Glutamatergic neuron (in vitro differentiated cells): ENCODE results near the gene TRIM56. TPM values are rescaled to one million over a fixed set of nuclear protein-coding genes. Genes with fewer than 3 reads are reported as not detected.
"Not testable (repeated sequence)": the region's sequence is repeated elsewhere in the genome, so short reads cannot be mapped to it uniquely, and the experiment has no call there.

ENCODE experiments used
- DNase-seq: peaks from one replicate; pipeline ENCODE4 v3.0.0; 2022
- H3K27ac Mint-ChIP-seq: one replicate; pipeline ENCODE4 v1.8.0; 2020; ENCODE audit warnings: mild to moderate bottlenecking, mixed read lengths, inconsistent platforms; ENCODE audit not compliant: unreplicated experiment
- H3K27me3 Mint-ChIP-seq: one replicate; pipeline ENCODE4 v1.8.0; 2020; ENCODE audit warnings: mild to moderate bottlenecking, moderate library complexity, mixed read lengths, inconsistent platforms; ENCODE audit not compliant: unreplicated experiment
- H3K36me3 Mint-ChIP-seq: one replicate; pipeline ENCODE4 v1.8.0; 2020; ENCODE audit warnings: mild to moderate bottlenecking, mixed read lengths, inconsistent platforms; ENCODE audit not compliant: unreplicated experiment
- H3K4me1 Mint-ChIP-seq: one replicate; pipeline ENCODE4 v1.8.0; 2020; ENCODE audit warnings: mild to moderate bottlenecking, low read depth, mixed read lengths, inconsistent platforms; ENCODE audit not compliant: unreplicated experiment
- H3K4me3 Mint-ChIP-seq: one replicate; pipeline ENCODE4 v1.8.0; 2020; ENCODE audit warnings: mild to moderate bottlenecking, mixed read lengths, inconsistent platforms; ENCODE audit not compliant: unreplicated experiment
- H3K9me3 Mint-ChIP-seq: one replicate; pipeline ENCODE4 v1.8.0; 2020; ENCODE audit warnings: mild to moderate bottlenecking, moderate library complexity, mixed read lengths, inconsistent platforms; ENCODE audit not compliant: unreplicated experiment
- total RNA-seq: library from RNA; stranded (reverse); fragmentation: NEBNext Ultra II Directional; extraction: Animal tissue kit (Norgen Biotek cat#: 25700); gene quantifications from one replicate; pipeline ENCODE4 v1.2.1, GENCODE V29; 2021; ENCODE audit not compliant: unreplicated experiment
- TF ChIP-seq, protein P1 (sequence below): fragments of 200-600 bp; sonication (generic); IDR thresholded peaks from one replicate; pipeline ENCODE4 v1.5.0; 2021; ENCODE audit not compliant: partially characterized antibody, unreplicated experiment

Gene TRIM56
- total RNA-seq, 1 donor from 2014 or later: 0.61 TPM

DNA sequence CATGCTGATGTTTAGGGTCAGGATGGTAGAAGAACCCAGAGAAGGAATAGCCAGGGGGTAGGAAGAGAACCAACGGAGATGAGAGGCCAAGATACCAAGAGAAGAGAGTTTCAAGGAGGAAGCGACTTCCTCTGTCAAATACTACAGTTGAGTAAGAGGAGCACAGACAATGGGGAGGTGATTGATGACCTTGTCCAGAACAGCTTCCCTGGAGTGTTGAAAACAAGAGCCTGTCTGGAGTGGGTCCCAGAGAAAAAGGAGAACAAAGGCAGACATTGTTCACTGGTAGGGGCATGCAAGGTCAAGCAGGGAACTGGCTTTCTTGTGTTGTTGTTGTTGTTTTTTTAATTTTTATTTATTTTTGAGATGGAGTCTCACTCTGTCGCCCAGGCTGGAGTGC, 9.6 kb upstream of the TRIM56 start:
- H3K27ac Mint-ChIP-seq: no peak overlapping the region

DNA sequence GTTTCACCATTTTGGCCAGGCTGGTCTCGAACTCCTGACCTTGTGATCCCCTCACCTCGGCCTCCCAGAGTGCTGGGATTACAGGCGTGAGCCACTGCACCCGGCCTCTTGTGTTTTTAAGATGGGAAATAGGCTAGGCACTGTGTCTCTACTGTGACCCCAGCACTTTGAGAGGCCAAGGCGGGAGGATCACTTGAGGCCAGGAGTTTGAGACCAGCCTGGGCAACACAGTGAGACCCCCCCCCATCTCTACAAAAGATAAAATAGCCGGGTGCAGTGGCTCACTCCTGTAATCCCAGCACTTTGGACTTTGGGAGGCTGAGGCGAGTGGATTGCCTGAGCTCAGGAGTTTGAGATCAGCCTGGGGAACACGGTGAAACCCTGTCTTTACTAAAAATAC, 9.1 kb upstream of the TRIM56 start:
- H3K27ac Mint-ChIP-seq, H3K9me3 Mint-ChIP-seq, H3K4me1 Mint-ChIP-seq, H3K27me3 Mint-ChIP-seq, H3K36me3 Mint-ChIP-seq, H3K4me3 Mint-ChIP-seq, DNase-seq: not testable (repeated sequence)

More for the DNA sequence above, 9.6 kb upstream of the TRIM56 start:
- Mint-ChIP-seq H3K36me3 (no peaks in the 10 kb centered on the region), H3K27me3 (peaks cover 2% of the 10 kb centered on the region), H3K9me3 (no peaks in the 10 kb centered on the region), H3K4me3 (no peak overlapping the region), H3K4me1 (no peaks in the 10 kb centered on the region)
- TF ChIP-seq, protein P1, sequence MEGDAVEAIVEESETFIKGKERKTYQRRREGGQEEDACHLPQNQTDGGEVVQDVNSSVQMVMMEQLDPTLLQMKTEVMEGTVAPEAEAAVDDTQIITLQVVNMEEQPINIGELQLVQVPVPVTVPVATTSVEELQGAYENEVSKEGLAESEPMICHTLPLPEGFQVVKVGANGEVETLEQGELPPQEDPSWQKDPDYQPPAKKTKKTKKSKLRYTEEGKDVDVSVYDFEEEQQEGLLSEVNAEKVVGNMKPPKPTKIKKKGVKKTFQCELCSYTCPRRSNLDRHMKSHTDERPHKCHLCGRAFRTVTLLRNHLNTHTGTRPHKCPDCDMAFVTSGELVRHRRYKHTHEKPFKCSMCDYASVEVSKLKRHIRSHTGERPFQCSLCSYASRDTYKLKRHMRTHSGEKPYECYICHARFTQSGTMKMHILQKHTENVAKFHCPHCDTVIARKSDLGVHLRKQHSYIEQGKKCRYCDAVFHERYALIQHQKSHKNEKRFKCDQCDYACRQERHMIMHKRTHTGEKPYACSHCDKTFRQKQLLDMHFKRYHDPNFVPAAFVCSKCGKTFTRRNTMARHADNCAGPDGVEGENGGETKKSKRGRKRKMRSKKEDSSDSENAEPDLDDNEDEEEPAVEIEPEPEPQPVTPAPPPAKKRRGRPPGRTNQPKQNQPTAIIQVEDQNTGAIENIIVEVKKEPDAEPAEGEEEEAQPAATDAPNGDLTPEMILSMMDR: no peak
- no peak for DNase-seq

DNA sequence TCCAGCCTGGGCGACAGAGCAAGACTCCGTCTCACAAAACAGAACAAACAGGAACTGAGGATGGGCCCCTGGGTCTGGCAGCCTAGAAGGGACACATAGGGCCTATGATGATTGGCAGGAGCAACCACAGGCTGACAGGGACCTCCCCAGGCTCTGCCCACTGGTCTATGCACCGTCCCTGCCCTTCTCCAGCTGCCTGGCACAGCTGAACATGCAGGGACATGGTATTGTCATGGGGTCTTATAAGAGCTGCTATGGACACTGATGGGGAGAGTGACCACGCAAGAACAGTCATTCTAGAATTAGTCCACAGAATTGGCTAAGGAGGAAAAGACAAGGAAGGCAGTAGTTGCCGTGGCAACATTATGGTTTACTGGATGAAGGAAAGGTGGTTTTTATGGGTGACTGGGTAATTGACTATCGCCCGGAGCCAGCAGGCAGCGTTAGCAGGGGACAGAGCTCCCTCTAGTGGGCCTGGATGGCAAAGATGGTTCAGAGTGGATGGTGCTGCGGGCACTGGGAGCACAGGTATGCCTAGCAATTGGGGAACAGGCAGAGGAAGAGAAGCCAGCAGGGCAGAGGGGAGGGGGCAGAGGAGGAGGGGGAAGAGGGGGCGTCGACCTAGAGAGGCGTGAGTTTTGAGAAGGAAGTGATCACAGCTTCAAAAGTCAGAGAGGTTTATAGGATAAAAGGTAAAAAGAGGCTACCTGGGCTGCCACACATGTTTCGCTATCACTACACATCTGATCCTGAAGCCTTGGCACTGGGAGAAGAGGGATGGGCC, 7.8 kb upstream of the TRIM56 start:
- no peak overlapping the region for H3K4me3 Mint-ChIP-seq
- no peaks in the 10 kb centered on the region for H3K9me3 Mint-ChIP-seq
- no peaks in the 10 kb centered on the region for H3K4me1 Mint-ChIP-seq
- H3K36me3 Mint-ChIP-seq: no peaks in the 10 kb centered on the region
- H3K27me3 Mint-ChIP-seq: peaks cover 2% of the 10 kb centered on the region
- H3K27ac Mint-ChIP-seq: no peak overlapping the region
- peak; percentile 91 for DNase-seq
- TF ChIP-seq, protein P1: peak; percentile 79

DNA sequence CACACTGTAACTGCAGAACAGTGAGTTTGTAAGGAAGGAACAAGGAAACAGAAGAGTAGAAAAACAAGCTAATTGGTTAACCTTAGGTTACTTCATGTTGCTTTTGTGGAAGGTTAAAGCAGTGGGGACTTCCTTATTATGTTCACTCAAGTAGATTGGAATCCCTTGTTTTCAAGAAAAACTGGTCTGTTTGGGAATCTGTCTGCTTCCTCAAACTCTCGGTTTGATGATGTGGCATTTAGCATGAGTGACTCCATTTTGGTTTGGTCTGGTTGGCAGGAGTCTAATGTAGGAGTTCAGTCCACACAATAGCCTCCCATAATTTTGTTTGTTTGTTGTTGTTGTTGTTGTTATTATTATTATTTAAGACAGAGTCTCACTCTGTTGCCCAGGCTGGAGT, 3.8 kb upstream of the TRIM56 start:
- peaks cover 6% of the 10 kb centered on the region for H3K27me3 Mint-ChIP-seq
- no peak overlapping the region for H3K4me3 Mint-ChIP-seq
- H3K9me3 Mint-ChIP-seq: peaks cover 5% of the 10 kb centered on the region
- no peaks in the 10 kb centered on the region for H3K4me1 Mint-ChIP-seq
- TF ChIP-seq, protein P1: no peak
- no peak overlapping the region for H3K27ac Mint-ChIP-seq
- H3K36me3 Mint-ChIP-seq: no peaks in the 10 kb centered on the region
- DNase-seq: no peak

DNA sequence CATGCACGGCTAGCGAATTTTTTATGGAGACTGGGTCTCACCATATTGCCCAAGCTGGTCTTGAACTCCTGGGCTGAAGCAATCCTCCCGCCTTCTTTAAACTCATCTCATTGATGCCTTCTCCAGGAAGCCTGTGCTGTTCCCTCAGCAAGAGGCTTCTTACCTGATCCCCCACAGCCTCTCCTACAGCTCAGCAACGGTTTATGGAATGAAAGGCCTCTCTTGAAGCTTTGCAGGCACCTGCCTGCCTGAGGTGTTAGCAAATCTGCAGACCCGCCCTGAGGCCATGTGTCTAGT, 468 bp upstream of the TRIM56 start:
- Mint-ChIP-seq H3K36me3 (no peaks in the 10 kb centered on the region), H3K9me3 (peaks cover 5% of the 10 kb centered on the region), H3K4me1 (no peaks in the 10 kb centered on the region), H3K27ac (no peak overlapping the region), H3K4me3 (no peak overlapping the region), H3K27me3 (peaks cover 6% of the 10 kb centered on the region)
- DNase-seq: no peak
- TF ChIP-seq, protein P1: no peak
